Measurements from ENCODE around the gene GLCCI1.
A peak's percentile ranks its signal among the peaks of the same experiment; 100 is the strongest.

GLCCI1 gene

GRCh38 chr7:8120390-8121058 lies 151.9 kb downstream of the GLCCI1 start:
- no peak overlapping the region for H3K4me3 ChIP-seq (ENCODE audit: insufficient read depth, low read length, poor library complexity, severe bottlenecking)
- H3K9me3 ChIP-seq (ENCODE audit: insufficient read depth, low read length): no peaks in the 10 kb centered on the region
- no peaks in the 10 kb centered on the region for H3K36me3 ChIP-seq (ENCODE audit: low read length)
- no peak overlapping the region for H3K9ac ChIP-seq (ENCODE audit: low read length)
- no peak overlapping the region for H3K4me2 ChIP-seq (ENCODE audit: low read depth, low read length, poor library complexity, severe bottlenecking)
- no peaks in the 10 kb centered on the region for H3K79me2 ChIP-seq (ENCODE audit: insufficient read depth, low read length)
- H4K20me1 ChIP-seq (ENCODE audit: low read depth, low read length): no peaks in the 10 kb centered on the region
- no peaks in the 10 kb centered on the region for H3F3A ChIP-seq (ENCODE audit: insufficient read depth)
- no peaks in the 10 kb centered on the region for H3K27me3 ChIP-seq (ENCODE audit: low read length)
- no peak overlapping the region for H3K27ac ChIP-seq (ENCODE audit: low read depth, low read length)
- TF ChIP-seq, protein P1, sequence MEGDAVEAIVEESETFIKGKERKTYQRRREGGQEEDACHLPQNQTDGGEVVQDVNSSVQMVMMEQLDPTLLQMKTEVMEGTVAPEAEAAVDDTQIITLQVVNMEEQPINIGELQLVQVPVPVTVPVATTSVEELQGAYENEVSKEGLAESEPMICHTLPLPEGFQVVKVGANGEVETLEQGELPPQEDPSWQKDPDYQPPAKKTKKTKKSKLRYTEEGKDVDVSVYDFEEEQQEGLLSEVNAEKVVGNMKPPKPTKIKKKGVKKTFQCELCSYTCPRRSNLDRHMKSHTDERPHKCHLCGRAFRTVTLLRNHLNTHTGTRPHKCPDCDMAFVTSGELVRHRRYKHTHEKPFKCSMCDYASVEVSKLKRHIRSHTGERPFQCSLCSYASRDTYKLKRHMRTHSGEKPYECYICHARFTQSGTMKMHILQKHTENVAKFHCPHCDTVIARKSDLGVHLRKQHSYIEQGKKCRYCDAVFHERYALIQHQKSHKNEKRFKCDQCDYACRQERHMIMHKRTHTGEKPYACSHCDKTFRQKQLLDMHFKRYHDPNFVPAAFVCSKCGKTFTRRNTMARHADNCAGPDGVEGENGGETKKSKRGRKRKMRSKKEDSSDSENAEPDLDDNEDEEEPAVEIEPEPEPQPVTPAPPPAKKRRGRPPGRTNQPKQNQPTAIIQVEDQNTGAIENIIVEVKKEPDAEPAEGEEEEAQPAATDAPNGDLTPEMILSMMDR (IDR thresholded peaks at IDR 0.05; ENCODE audit: insufficient read depth, low read length, poor library complexity, severe bottlenecking): no peak
- no peak for TF ChIP-seq EZH2phosphoT487 (conservative IDR thresholded peaks at IDR 0.05; ENCODE audit: low read length)
- no peaks in the 10 kb centered on the region for H3K9me2 ChIP-seq (replicated peaks; ENCODE audit: insufficient read depth, low read length)
- no peak overlapping the region for H2AFZ ChIP-seq (ENCODE audit: low read depth, low read length, severe bottlenecking)

DNA sequence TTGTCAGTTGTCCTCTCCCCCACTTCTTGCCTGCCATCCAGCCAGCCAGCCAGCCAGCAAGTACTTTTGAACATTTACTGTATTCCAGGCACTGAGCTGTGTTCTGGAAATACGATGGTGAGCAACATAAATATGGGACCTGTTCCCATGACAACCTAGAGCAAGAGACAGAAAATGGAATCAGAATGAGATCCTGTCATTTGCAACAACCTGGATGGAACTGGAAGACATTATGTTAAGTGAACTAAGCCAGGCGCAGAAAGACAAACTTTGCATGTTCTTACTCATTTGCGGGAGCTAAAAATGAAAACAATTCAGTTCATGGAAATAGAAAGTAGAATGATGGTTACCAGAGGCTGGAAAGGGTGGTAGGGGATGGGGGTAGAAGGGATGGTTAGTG lies 152.6 kb downstream of the GLCCI1 start:
- H3K9ac ChIP-seq (ENCODE audit: low read length): no peak overlapping the region
- H3F3A ChIP-seq (ENCODE audit: insufficient read depth): no peaks in the 10 kb centered on the region
- H4K20me1 ChIP-seq (ENCODE audit: low read depth, low read length): no peaks in the 10 kb centered on the region
- no peak overlapping the region for H2AFZ ChIP-seq (ENCODE audit: low read depth, low read length, severe bottlenecking)
- H3K27me3 ChIP-seq (ENCODE audit: low read length): no peaks in the 10 kb centered on the region
- H3K4me3 ChIP-seq (ENCODE audit: insufficient read depth, low read length, poor library complexity, severe bottlenecking): no peak overlapping the region
- H3K9me3 ChIP-seq (ENCODE audit: insufficient read depth, low read length): no peaks in the 10 kb centered on the region
- no peaks in the 10 kb centered on the region for H3K9me2 ChIP-seq (replicated peaks; ENCODE audit: insufficient read depth, low read length)
- H3K79me2 ChIP-seq (ENCODE audit: insufficient read depth, low read length): no peaks in the 10 kb centered on the region
- H3K36me3 ChIP-seq (ENCODE audit: low read length): no peaks in the 10 kb centered on the region
- no peak for TF ChIP-seq EZH2phosphoT487 (conservative IDR thresholded peaks at IDR 0.05; ENCODE audit: low read length)
- TF ChIP-seq, protein P1 (IDR thresholded peaks at IDR 0.05; ENCODE audit: insufficient read depth, low read length, poor library complexity, severe bottlenecking): no peak
- no peak overlapping the region for H3K27ac ChIP-seq (ENCODE audit: low read depth, low read length)
- no peak overlapping the region for H3K4me2 ChIP-seq (ENCODE audit: low read depth, low read length, poor library complexity, severe bottlenecking)

DNA sequence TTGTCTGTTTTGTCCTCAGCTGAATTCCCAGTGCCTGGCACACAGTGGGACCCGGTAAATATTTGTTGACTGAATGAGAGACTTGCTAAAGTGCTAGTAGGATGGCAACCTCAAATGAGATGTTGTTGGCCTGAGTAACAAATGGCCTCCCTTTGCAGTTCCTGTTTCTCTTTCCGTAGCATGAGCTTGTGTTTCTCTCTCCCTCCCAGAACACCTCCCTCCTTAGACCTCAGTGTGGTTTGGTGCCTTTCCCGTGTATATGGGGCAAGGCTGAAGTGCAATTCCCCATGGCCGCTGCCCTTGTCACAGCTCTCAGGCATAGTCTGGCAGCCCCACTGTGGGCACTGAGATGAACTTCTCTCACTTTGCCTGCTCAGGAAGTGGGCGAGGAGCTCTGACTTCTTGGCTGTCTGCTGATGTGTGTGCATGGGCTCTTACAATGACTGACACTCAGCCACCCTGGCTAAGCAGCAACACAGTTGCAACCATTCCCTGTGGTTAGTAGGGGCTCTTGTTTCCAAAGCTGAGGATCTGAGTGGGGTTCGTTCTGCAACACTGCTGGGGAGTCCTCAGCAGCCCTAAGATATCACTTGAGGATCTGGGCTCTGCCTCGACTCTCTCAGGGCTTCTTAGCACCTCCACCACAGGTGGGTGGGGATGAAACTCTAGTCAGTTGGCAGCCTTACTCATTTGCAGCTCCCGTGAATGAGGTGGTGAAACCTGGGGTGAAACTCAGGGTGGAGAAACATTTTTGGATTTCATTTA lies 157.3 kb downstream of the GLCCI1 start:
- H3K36me3 ChIP-seq (ENCODE audit: low read length): no peaks in the 10 kb centered on the region
- H3K79me2 ChIP-seq (ENCODE audit: insufficient read depth, low read length): no peaks in the 10 kb centered on the region
- H4K20me1 ChIP-seq (ENCODE audit: low read depth, low read length): no peaks in the 10 kb centered on the region
- H3K27me3 ChIP-seq (ENCODE audit: low read length): no peaks in the 10 kb centered on the region
- no peak overlapping the region for H3K27ac ChIP-seq (ENCODE audit: low read depth, low read length)
- H3K9ac ChIP-seq (ENCODE audit: low read length): no peak overlapping the region; the same call in 1 of the 2 replicates
- TF ChIP-seq, protein P1 (IDR thresholded peaks at IDR 0.05; ENCODE audit: insufficient read depth, low read length, poor library complexity, severe bottlenecking): no peak
- no peak for TF ChIP-seq EZH2phosphoT487 (conservative IDR thresholded peaks at IDR 0.05; ENCODE audit: low read length)
- peak overlapping the region; percentile 24 for H3K4me2 ChIP-seq (ENCODE audit: low read depth, low read length, poor library complexity, severe bottlenecking)
- H2AFZ ChIP-seq (ENCODE audit: low read depth, low read length, severe bottlenecking): peak overlapping the region; percentile 73
- H3F3A ChIP-seq (ENCODE audit: insufficient read depth): no peaks in the 10 kb centered on the region
- no peak overlapping the region for H3K4me3 ChIP-seq (ENCODE audit: insufficient read depth, low read length, poor library complexity, severe bottlenecking)
- no peaks in the 10 kb centered on the region for H3K9me2 ChIP-seq (replicated peaks; ENCODE audit: insufficient read depth, low read length)
- H3K9me3 ChIP-seq (ENCODE audit: insufficient read depth, low read length): no peaks in the 10 kb centered on the region
